Loucy (cell line): Measurements from ENCODE around the gene BMAL2.

Source experiments
- CTCF ChIP-seq: fragments of 200-600 bp; sonication (generic); conservative IDR thresholded peaks from 2 replicates; pipeline ENCODE4 v1.5.1; 2014; ENCODE audit warnings: mild to moderate bottlenecking, antibody characterized with exemption, low read length
- EZH2phosphoT487 ChIP-seq: fragments of 200-600 bp; IDR thresholded peaks from 2 replicates; pipeline ENCODE4 v1.6.1; 2018; ENCODE audit warnings: antibody characterized with exemption, mild to moderate bottlenecking, moderate library complexity, borderline replicate concordance

GRCh38 chr12:27309995-27310315, 22.7 kb upstream of the BMAL2 start:
- no peak for TF ChIP-seq CTCF
- TF ChIP-seq EZH2phosphoT487 = no peak
